ENCODE results near the gene SPG11.
"Not testable (repeated sequence)": the region's sequence is repeated elsewhere in the genome, so short reads cannot be mapped to it uniquely, and the experiment has no call there.

SPG11 gene, protein sequence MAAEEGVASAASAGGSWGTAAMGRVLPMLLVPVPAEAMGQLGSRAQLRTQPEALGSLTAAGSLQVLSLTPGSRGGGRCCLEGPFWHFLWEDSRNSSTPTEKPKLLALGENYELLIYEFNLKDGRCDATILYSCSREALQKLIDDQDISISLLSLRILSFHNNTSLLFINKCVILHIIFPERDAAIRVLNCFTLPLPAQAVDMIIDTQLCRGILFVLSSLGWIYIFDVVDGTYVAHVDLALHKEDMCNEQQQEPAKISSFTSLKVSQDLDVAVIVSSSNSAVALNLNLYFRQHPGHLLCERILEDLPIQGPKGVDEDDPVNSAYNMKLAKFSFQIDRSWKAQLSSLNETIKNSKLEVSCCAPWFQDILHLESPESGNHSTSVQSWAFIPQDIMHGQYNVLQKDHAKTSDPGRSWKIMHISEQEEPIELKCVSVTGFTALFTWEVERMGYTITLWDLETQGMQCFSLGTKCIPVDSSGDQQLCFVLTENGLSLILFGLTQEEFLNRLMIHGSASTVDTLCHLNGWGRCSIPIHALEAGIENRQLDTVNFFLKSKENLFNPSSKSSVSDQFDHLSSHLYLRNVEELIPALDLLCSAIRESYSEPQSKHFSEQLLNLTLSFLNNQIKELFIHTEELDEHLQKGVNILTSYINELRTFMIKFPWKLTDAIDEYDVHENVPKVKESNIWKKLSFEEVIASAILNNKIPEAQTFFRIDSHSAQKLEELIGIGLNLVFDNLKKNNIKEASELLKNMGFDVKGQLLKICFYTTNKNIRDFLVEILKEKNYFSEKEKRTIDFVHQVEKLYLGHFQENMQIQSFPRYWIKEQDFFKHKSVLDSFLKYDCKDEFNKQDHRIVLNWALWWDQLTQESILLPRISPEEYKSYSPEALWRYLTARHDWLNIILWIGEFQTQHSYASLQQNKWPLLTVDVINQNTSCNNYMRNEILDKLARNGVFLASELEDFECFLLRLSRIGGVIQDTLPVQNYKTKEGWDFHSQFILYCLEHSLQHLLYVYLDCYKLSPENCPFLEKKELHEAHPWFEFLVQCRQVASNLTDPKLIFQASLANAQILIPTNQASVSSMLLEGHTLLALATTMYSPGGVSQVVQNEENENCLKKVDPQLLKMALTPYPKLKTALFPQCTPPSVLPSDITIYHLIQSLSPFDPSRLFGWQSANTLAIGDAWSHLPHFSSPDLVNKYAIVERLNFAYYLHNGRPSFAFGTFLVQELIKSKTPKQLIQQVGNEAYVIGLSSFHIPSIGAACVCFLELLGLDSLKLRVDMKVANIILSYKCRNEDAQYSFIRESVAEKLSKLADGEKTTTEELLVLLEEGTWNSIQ (N-terminal part only)

DNA sequence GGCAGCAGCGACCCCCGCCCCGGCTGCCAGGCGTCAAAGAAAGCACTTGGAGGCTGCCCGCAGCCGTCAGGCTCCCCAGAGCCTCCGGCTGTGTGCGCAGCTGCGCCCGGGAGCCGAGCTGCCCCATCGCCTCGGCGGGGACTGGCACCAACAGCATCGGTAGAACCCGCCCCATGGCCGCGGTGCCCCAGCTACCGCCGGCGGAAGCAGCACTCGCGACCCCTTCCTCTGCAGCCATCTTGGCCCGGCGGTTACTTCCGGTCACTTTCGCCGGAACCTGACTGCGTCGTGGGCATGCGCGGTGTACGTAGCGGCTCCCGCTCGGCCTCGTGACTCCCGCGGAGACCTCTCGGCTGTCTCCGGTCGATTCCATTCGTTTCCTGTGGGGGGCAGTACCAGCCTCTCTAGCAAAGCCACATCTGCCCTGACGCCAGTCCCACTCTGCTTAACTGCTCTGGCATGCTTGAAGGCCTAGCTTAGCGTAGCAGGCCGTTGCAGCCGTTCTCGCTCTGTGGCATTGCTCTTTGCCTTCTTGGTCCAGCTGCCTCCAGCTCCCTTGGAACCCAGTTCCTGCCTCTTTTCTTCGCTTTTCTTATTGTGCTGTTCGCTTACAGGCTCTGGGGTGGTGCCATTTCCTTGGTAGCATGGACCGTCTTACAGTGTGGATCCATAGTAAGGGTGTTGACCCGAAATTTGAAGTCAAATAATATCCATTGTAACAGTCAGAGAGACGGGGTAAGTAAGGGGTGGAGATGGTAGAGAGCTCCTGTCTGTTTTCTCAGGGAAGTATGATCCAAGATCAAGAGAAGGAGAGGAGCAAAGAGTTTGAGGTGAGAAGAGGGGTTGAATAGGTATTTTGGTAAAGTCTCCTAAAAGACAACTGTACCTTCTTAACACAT lies at the start of gene SPG11:
Gene SPG11, minus strand, starts transcription at position 253 of the 899 bp plus-strand sequence. Its CDS starts 15 bp downstream, at position 238.
- DNase-seq (ENCODE audit: low read depth): peak; percentile 93

DNA sequence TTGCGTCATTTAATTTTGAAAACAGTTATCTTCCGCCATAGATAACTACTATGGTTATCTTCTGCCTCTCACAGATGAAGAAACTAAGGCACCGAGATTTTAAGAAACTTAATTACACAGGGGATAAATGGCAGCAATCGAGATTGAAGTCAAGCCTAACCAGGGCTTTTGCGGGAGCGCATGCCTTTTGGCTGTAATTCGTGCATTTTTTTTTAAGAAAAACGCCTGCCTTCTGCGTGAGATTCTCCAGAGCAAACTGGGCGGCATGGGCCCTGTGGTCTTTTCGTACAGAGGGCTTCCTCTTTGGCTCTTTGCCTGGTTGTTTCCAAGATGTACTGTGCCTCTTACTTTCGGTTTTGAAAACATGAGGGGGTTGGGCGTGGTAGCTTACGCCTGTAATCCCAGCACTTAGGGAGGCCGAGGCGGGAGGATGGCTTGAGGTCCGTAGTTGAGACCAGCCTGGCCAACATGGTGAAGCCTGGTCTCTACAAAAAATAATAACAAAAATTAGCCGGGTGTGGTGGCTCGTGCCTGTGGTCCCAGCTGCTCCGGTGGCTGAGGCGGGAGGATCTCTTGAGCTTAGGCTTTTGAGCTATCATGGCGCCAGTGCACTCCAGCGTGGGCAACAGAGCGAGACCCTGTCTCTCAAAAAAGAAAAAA lies 49.0 kb upstream of the SPG11 start:
- peak; percentile 67 for DNase-seq (ENCODE audit: low read depth)

DNA sequence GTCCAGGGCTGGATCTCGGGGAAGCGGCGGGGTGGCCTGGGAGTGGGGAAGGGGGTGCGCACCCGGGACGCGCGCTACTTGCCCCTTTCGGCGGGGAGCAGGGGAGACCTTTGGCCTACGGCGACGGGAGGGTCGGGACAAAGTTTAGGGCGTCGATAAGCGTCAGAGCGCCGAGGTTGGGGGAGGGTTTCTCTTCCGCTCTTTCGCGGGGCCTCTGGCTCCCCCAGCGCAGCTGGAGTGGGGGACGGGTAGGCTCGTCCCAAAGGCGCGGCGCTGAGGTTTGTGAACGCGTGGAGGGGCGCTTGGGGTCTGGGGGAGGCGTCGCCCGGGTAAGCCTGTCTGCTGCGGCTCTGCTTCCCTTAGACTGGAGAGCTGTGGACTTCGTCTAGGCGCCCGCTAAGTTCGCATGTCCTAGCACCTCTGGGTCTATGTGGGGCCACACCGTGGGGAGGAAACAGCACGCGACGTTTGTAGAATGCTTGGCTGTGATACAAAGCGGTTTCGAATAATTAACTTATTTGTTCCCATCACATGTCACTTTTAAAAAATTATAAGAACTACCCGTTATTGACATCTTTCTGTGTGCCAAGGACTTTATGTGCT lies 48.4 kb upstream of the SPG11 start:
- DNase-seq (ENCODE audit: low read depth): no peak

DNA sequence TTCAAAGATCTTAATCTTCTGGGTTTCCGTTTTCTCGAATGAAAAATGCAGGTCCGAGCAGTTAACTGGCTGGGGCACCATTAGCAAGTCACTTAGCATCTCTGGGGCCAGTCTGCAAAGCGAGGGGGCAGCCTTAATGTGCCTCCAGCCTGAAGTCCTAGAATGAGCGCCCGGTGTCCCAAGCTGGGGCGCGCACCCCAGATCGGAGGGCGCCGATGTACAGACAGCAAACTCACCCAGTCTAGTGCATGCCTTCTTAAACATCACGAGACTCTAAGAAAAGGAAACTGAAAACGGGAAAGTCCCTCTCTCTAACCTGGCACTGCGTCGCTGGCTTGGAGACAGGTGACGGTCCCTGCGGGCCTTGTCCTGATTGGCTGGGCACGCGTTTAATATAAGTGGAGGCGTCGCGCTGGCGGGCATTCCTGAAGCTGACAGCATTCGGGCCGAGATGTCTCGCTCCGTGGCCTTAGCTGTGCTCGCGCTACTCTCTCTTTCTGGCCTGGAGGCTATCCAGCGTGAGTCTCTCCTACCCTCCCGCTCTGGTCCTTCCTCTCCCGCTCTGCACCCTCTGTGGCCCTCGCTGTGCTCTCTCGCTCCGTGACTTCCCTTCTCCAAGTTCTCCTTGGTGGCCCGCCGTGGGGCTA lies 47.8 kb upstream of the SPG11 start, which contains the start of the genes B2M and PATL2:
Gene B2M, plus strand, starts transcription at position 422 of the 647 bp plus-strand sequence. Its CDS starts 30 bp downstream, at position 452.
Gene PATL2, minus strand, starts transcription at position 228 of the 647 bp plus-strand sequence. CDS start 34,833 bp downstream, outside the sequence.
- DNase-seq (ENCODE audit: low read depth): peak; percentile 93

DNA sequence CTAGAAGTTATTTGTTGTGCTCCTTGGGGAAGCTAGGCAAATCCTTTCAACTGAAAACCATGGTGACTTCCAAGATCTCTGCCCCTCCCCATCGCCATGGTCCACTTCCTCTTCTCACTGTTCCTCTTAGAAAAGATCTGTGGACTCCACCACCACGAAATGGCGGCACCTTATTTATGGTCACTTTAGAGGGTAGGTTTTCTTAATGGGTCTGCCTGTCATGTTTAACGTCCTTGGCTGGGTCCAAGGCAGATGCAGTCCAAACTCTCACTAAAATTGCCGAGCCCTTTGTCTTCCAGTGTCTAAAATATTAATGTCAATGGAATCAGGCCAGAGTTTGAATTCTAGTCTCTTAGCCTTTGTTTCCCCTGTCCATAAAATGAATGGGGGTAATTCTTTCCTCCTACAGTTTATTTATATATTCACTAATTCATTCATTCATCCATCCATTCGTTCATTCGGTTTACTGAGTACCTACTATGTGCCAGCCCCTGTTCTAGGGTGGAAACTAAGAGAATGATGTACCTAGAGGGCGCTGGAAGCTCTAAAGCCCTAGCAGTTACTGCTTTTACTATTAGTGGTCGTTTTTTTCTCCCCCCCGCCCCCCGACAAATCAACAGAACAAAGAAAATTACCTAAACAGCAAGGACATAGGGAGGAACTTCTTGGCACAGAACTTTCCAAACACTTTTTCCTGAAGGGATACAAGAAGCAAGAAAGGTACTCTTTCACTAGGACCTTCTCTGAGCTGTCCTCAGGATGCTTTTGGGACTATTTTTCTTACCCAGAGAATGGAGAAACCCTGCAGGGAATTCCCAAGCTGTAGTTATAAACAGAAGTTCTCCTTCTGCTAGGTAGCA lies 47.0 kb upstream of the SPG11 start:
- DNase-seq (ENCODE audit: low read depth): no peak

DNA sequence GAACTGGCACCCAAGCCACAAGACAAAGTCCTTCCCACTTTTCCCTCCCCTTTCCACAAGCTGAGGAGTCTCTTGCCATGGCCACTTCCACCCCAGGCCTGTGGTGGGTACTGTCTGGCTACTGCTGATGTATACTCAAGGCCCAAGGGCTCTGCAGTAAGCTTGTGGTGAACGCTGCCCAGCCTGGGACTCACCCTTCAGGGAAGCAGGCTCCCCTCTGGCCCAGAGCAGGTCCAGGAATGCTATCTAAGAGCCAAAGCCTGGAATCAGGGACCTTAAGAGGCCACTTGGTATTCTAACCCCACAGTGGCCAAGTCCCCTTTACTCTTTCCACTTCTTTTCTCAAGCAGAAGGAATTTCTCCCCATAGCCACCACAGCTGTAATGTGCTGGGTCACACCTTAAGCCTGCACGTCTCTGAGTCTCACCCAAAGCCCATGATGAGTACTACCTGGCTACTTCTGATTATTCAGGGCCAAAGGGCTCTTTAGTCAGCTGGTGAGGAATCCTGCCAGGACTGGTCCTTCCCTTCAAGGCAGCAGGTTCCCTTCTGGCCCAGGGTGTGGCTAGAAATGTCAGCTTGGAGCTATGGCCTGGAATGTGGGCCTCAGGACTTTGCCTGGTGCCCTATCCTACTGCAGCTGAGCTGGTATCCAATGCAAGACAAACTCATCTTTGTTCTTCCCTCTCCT lies 43.6 kb upstream of the SPG11 start:
- DNase-seq (ENCODE audit: low read depth): no peak

DNA sequence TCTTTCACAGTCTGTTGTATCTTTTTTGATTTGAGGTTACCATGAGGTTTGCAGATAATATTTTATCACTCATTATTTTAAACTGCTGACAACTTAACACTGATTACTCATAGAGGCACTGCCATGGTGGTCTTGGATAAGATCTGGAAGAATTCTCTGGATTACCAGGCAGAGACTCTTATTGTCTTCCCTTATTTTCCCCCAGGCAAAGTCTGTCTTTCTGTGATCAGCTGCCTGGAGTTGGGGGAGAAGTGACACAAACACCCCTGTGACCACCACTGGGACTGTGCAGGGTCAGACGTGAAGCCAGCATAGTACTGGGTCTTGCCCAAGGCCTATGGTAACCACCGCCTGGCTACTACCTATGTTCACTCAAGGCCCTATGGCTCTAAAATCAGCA lies 42.9 kb upstream of the SPG11 start:
- DNase-seq (ENCODE audit: low read depth): no peak

DNA sequence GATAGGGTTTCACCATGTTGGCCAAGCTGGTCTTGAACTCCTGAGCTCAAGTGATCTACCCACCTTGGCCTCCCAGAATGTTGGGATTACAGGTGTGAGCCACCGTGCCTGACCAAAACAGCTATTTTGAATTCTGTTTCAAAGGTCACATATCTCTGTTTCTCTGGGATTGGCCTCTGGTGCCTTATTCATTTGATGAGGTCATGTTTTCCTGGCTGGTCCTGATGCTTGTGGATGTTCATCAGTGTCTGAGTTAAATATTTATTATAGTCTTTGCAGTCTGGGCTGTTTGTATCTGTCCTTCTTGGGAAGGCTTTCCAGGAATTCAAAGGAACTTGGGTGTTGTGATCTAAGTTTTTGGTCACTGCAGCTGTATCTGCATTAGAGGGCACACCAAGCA lies 42.5 kb upstream of the SPG11 start:
- DNase-seq (ENCODE audit: low read depth): no peak

DNA sequence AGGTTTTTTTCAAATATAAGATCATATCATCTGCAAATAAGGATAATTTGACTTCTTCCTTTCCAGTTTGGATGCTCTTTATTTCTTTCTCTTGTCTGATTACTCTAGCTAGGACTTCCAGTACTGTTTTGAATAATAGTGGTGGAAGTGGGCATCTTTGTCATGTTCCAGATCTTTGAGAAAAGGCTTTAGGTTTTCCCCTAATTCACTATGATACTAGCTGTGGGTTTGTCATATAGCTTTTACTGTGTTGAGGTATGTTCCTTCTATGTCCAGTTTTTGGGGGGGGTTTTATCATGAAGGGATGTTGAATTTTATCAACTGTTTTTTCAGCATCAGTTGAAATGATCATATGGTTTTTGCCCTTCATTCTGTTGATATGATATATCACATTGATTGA lies 37.2 kb upstream of the SPG11 start:
- not testable (repeated sequence) for DNase-seq (ENCODE audit: low read depth)

DNA sequence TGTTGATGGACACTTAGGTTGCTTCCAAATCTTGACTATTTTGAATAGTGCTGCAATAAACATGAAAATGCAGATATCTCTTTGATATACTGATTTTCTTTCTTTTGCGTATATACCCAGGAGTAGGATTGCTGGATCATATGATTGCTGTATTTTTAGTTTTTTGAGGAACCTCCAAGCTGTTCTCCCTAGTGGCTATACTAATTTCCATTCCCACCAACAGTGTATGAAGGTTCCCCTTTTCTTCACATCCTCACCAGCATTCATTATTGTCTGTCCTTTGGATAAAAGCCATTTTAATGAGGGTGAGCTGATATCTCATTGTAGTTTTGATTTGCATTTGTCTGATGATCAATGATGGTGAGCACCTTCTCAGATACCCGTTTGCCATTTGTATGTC lies 35.2 kb upstream of the SPG11 start:
- no peak for DNase-seq (ENCODE audit: low read depth)

DNA sequence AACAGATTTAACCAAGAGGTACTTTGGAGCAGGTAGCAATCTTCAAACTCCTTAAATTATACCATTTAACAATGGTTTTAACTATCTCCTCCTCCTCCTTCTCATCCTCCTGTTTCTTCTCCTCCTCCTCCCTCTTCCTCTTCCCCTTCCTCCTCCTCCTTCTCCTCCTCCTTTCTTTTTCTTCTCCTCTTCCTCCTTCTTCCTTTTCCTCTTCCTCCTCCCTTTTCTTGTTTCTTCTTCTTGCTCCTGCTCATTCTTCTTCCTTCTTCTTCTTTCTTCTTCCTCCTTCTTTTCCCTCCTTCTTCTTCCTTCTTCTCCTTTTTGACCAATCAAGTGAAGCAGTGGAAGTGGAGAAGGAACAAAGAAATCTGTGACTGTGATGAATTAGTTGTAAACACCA lies 33.6 kb upstream of the SPG11 start:
- DNase-seq (ENCODE audit: low read depth): no peak

DNA sequence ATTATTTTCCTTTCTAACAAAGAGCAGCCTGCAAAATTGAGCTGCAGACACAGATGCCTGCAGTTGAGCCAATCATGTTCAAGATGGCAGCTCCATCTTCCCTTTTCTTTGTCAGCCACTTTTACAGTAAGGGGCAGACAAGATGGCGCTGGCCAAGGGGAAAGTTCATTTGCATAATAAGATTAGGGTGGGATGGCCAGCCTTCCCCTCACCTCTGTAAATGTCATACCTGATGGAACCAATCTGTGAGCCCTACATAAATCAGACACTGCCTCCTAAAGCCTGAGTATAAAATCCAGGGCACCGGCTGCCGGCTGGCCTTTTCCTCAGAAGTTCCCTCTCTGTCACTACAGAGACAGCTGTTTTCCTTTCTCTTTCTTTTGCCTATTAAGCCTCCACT lies 31.8 kb upstream of the SPG11 start:
- DNase-seq (ENCODE audit: low read depth): no peak

DNA sequence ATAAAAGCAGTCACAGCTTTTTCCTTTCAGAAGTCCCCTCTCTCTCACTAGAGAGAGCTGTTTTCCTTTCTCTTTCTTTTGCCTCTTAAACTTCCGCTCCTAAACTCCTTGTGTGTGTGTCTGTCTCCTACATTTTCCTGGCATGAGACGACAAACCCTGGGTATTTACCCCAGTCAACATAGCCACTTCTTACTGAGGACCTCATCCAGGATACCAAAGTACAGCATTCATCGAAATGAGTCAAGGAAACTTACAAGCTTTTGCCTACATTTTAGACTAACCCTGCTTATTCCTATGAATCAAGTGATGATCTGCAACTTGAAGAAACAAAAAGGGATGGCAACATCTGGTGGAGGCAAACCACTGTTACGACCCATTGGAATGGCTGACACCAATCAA lies 31.0 kb upstream of the SPG11 start:
- no peak for DNase-seq (ENCODE audit: low read depth)

DNA sequence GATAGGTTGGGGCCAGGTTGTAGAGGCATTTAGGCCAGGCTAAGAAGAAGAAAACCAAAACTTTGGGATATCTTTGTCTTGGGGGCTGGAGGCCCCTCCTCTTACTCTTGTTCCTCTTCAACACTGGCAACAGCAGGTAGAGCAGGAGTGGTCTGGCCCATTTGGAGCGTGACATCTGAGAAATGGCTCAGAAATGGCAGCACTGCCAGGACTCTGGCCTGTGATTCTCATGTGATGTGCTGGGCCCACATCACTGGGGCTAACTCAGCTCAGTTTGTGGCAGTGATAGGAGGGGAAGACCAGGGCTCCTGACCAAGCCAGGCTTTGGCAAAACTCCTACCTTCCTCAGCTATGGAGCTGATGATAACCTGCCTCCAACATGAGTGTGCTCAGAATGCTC lies 29.2 kb upstream of the SPG11 start:
- DNase-seq (ENCODE audit: low read depth): no peak

DNA sequence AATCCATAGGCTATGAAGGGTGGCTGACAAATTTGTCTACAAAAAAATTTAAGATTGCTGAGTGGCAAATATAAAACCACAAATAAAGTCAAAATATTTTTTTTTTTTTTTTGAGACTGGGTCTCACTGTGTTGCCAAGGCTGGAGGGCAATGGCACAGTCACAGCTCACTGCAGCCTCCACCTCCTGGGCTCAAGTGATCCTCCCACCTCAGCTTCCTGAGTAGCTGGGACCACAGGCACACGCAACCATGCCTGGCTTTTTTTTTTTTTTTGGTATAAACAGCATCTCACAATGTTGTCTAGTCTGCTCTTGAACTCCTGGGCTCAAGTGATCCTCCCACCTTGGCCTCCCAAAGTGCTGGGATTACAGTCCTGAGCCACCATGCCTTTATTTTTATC lies 26.8 kb upstream of the SPG11 start:
- DNase-seq (ENCODE audit: low read depth): not testable (repeated sequence)

DNA sequence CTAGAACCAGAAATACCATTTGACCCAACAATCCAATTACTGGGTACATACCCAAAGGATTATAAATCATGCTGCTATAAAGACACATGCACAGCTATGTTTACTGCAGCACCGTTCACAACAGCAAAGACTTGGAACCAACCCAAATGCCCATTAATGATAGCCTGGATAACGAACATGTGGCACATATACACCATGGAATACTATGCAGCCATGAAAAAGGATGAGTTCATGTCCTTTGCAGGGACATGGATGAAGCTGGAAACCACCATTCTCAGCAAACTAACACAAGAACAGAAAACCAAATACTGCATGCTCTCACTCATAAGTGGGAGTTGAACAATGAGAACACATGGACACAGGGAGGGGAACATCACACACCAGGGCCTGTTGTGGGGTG lies 25.9 kb upstream of the SPG11 start:
- not testable (repeated sequence) for DNase-seq (ENCODE audit: low read depth)

DNA sequence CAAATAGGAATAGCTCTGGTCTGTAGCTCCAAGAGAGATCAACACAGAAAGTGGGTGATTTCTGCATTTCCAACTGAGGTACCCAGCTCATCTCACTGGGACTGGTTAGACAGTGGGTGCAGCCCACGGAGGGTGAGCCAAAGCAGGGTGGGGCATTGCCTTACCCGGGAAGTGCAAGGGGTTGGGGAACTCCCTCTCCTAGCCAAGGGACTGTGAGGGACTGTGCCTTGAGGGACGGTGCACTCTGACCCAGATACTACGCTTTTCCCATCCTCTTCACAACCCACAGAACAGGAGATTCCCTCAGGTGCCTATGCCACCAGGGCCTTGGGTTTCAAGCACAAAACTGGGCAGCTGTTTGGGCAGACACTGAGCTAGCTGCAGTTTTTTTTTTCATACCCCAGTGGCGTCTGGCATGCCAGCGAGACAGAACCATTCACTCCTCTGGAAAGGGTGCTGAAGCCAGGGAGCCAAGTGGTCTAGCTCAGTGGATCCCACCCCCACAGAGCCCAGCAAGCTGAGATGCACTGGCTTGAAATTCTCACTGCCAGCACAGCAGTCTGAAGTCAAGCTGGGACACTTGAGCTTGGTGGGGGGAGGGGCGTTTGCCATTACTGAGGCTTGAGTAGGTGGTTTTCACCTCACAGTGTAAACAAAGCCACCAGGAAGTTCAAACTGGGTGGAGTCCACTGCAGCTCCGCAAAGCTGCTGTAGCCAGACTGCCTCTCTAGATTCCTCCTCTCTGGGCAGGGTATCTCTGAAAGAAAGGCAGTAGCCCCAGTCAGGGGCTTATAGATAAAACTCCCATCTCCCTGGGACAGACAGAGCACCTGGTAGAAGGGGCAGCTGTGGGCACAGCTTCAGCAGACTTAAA lies 19.6 kb upstream of the SPG11 start:
- not testable (repeated sequence) for DNase-seq (ENCODE audit: low read depth)
